Cardiac fibroblast (primary cell): ENCODE results near the gene GULP1.
A peak's percentile ranks its signal among the peaks of the same experiment; 100 is the strongest.

ENCODE experiments used
- DNase-seq, 2 donors: peaks; one replicate each; pipeline versions ENCODE4 v3.0.0 to v3.0.0-alpha.2; 2010; ENCODE audit warnings: low read depth in 2 of 2
- H3K4me3 ChIP-seq, 2 donors: replicated peaks in 1 of 2; 1 replicate in 1 of 2; 2 replicates in 1 of 2; pipeline ENCODE4 v1.5.1; 2011; ENCODE audit warnings: low read depth in 2 of 2, low read length in 2 of 2, mild to moderate bottlenecking in 2 of 2, moderate library complexity in 1 of 2
- TF ChIP-seq, protein P1 (sequence below): IDR thresholded peaks from one replicate; pipeline ENCODE4 v1.5.1; 2011; ENCODE audit warnings: low read depth, mild to moderate bottlenecking, low read length, inconsistent platforms

Gene GULP1

DNA sequence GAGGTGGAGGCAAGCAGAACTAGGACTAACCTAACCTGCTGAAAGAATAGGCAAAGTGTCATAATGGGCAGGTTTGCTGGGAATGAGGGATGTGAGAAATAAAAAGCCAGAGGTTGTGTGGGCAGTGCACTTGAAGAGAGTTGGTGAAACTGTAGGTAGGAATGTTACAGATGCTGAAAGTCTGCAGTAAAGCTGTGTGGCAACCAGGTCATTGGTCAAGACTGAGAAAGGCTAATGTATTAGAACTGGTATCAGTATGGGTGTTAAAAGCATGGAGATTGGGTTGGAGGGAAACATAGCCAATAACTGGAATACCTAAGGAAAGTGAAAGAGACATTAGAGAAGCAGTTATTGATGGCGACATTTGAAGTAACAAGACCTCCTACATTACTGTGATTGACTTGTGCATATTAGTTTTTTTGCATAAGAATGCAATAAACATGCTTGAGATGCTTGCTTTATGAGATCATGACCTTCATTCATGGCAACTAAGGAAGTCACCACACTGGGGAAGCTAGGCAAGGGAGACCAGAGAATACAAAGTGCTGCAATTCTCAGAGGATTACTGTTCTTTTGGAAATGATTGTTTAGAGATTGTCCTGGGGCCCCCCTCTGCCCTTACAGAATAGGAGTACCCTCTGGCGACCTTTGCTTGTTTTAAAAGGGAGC is 11.8 kb downstream of the GULP1 start:
- TF ChIP-seq, protein P1, sequence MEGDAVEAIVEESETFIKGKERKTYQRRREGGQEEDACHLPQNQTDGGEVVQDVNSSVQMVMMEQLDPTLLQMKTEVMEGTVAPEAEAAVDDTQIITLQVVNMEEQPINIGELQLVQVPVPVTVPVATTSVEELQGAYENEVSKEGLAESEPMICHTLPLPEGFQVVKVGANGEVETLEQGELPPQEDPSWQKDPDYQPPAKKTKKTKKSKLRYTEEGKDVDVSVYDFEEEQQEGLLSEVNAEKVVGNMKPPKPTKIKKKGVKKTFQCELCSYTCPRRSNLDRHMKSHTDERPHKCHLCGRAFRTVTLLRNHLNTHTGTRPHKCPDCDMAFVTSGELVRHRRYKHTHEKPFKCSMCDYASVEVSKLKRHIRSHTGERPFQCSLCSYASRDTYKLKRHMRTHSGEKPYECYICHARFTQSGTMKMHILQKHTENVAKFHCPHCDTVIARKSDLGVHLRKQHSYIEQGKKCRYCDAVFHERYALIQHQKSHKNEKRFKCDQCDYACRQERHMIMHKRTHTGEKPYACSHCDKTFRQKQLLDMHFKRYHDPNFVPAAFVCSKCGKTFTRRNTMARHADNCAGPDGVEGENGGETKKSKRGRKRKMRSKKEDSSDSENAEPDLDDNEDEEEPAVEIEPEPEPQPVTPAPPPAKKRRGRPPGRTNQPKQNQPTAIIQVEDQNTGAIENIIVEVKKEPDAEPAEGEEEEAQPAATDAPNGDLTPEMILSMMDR = no peak
- DNase-seq = peak; percentile 15 to 50
- H3K4me3 ChIP-seq = no peak overlapping the region

DNA sequence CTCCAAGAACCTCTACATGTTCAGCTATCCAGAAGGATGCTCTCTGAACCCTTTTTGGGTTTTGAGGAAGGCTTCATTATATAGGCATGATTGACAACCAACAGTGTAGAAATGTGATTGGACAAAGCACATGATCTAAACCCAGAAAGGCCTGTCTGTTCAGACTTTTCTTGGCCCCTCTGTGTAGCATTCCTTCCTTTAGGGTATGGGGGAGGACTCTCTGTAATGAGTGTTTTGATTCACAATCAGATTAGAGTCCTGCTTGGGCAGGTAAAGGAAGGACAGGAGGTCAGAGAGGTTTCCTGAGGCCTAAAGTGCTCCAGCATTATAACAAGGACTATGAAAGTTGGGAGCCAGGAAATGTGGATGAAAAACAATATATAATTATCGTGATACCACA is 13.6 kb downstream of the GULP1 start:
- TF ChIP-seq, protein P1 = no peak
- DNase-seq = no peak
- no peak overlapping the region for H3K4me3 ChIP-seq

DNA sequence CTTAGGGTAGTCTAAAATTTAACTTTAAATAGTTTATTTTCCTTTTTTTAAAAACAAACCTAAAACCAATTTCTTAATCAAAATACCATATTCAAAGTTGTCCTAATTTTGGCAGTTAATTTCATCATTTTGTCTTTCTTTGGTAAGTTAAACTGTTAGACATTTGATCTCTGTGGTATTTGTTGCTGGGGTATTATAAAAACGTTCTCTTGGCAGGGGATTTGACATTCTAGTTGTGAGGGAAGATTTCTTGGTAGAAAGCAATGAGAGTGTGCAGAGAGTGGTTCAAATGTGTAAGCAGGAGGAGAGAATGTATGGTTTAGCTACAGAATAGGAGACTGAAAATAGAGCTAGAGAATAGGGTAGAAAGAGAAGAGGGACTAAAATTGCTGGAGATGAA is 14.6 kb downstream of the GULP1 start:
- peak in 1 of 2 donors; percentile 18 for DNase-seq
- TF ChIP-seq, protein P1 = no peak
- no peak overlapping the region for H3K4me3 ChIP-seq

DNA sequence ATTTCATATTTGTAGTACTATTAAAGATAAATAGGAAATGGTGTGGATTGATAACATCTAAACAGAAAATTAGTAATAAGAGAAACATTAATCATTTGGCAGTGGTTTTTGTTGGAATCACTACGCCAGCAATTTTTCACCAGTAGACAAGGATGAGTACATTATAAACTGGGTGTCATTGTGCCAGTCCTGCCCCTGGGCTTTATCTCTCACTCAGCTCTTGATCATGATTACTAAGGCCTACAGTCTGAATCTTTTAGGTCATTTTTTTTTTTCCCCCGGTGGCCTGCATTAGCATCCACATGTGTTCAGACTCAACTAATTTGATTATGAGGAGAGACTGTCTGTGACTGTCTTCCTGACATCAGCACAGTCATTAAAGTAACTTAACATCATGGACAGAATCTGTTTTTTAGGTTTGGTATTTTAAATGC is 16.2 kb downstream of the GULP1 start:
- TF ChIP-seq, protein P1 = no peak
- no peak for DNase-seq
- no peak overlapping the region for H3K4me3 ChIP-seq

DNA sequence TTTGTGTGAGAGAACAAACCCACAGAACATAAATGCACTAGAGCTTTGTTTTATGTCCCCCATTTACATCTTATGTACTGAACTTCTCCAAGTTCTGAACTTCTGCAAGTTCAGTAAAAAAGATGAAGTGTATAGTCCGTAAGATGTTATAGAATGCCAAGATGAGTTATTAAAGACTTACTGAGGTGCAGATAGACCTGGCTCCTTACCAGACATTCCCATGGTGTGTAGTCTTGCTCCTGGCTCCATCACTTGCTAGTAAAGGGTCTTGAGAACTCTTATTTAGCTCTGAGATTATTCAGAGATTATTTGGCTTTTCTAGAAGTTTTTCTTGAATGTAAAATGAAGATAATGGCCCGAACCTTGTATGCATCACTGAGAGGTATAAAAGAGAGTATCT is 16.8 kb downstream of the GULP1 start:
- TF ChIP-seq, protein P1 = no peak
- no peak for DNase-seq
- no peak overlapping the region for H3K4me3 ChIP-seq

DNA sequence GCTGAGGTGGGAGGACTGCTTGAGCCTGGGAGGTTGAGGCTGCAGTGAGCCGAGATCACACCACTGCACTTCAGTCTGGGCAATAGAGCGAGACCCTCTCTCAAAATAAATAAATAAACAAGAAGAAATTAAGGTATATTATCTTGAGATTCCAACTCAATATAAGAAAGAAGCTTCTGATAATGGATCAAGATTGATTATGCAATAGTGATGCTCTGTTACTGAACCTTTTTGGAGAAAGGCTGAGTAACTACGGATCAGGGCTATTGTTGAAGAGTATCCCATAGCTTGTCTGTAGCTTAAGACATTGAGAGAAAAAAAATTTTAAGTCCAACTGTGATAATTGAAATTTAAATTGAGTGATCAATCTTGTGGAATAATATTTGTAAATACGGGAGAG is 17.7 kb downstream of the GULP1 start:
- H3K4me3 ChIP-seq = no peak overlapping the region
- no peak for DNase-seq
- TF ChIP-seq, protein P1 = no peak
